HG02943 (cell line): ENCODE measurements around the gene IL18BP.

ENCODE experiments used
- ATAC-seq: cut with Tn5 transposase; IDR thresholded peaks from one replicate; pipeline ENCODE4 v1.9.1; 2021; ENCODE audit warnings: mild to moderate bottlenecking, low read depth, moderate library complexity; ENCODE audit not compliant: unreplicated experiment

IL18BP gene

GRCh38 chr11:72010529-72011233 lies 12.0 kb downstream of the IL18BP start:
- ATAC-seq = no peak

GRCh38 chr11:72012091-72012630 lies 13.5 kb downstream of the IL18BP start:
- ATAC-seq = no peak

DNA sequence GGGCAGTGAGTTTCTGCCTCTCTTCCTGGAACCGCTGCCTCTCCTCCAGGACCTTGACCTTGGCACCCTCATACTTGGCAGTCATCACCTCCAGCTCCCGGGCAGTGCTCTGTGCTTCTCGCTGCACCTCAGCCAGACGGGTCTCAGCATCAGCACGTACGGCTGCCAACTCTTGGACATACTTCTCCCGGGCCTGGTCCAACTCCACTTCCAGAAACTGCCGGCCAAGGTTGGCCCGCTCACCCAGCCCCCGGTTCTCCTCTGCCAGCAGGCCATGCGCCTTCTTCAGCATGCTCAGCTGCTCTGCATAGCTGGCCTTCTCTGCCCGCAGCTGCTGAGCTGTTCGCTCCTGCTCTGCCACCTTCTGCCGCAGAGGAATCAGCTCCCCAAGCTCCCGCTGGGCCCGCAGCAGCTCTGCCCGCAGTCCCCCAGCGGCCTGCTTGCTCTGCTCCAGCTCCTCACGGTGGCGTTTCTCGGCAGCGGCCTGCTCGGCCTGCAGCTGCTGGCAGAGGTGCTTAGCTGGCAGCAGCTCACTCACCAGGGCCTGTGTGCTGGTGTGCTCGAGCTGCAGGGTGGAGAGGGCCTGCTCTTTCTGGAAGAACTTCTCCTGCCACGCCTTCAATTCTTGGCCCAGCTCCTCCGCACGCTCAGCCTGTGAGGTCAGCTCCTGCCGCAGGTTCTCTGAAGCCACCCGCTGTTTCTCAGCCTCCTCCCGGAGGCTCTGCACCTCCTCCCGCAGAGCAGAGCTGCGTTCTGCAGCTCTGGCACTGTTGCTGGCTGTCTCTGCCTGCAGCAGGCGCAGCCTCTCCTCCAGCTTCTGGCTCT lies 14.4 kb downstream of the IL18BP start:
- no peak for ATAC-seq

DNA sequence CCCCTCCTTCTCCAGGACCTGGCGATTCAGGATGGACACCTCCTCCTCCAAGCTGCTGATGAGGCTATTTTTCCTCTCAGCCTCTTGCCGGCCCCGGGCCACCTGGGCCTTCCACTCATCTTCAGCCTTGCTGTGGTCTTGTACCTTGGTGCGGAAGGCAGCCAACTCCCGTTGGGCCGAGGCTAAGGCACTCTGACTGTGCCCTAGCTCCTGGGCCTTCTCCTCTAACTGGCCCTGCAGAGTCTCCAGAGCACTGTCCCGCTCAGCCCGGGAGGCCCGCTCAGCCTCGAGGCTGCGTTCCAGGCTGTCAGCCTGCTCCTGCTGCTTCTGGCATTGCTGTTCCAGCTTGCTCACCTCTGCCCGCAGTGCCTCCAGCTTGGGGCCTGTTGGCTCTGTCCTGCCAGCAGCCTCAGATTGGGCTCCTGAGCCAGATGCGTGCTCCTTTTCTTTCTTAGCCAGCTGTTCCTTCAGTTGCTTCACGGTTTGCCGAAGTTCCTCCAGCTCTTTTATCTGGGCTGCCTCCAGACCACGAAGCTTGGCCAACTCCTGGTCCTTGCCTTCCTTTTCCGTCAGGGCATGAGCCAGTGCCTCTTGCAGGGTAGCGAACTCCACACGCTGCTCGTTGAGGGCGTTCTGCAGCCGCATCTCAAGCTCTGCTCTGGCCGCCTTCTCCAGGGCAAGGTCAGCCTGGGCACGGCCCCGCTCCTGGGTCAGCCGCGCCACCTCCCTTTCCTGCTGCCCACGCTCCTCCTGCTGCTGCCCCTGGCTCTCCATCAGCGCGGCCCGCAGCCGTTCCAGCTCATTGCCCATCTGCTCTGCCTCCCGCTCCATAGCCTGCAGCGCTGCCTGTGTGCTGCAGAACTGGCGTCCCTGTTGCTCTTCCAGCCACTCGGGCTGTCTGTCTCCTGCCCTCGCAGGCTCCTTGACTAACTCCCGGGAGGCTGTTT lies 15.3 kb downstream of the IL18BP start:
- ATAC-seq = no peak

GRCh38 chr11:72014761-72015320 lies 16.1 kb downstream of the IL18BP start:
- no peak for ATAC-seq

GRCh38 chr11:72015511-72016061 lies 16.9 kb downstream of the IL18BP start:
- no peak for ATAC-seq

- no peak for ATAC-seq
These were observed 19.5 kb downstream of the IL18BP start for GRCh38 chr11:72018171-72018570.

DNA sequence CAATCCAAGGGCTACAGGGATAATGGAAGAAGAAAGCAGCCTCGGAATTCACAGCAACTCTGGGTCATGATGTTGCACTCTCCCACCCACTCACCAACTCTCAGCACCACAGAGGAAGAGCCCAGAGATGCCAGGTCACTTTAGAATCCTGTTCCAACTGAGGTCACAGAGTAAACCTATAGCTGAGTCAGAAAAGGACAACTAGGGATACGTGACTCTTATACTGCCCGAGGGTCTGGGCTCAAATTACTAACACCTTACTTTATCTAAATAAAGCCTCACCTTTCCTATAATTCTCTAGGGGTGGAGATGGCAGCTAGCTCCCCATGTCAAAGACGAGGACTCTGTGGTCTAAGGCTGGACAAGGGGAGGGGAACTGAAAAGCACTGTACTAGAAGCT lies 24.6 kb downstream of the IL18BP start:
- ATAC-seq = no peak

DNA sequence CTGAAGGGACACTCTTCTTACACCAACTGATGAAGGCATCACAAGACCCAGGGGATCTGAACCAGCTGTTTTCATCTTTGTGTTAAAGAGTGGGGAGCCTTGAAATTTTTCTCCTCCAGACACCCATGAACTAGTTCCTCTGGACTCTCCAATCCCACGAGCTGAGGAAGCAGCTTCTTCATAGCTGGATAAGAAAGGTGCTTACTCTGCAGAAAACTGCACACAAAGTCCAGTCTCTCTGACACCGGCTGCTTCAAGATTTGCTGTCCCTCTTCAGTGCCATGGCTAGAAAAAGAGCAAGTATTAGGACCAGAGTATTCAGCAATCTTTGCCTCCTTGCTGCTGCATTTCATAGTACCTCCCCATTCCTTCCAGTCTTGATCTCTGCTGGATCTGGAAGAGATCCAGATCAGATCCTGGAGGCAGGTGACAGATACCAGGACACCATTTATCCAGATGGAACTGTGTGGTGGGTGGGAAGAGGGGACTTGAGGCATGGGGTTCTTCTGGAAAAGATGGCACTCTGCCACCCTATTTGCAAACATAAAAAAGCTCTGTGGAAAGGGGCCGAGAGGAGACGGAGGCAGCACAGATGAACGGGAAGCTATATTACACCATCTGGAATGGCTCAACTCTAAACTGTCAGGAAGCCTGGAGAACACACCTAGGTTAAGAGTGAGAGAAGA lies 25.5 kb downstream of the IL18BP start:
- ATAC-seq = no peak

GRCh38 chr11:72026090-72026489 lies 27.4 kb downstream of the IL18BP start:
- no peak for ATAC-seq

DNA sequence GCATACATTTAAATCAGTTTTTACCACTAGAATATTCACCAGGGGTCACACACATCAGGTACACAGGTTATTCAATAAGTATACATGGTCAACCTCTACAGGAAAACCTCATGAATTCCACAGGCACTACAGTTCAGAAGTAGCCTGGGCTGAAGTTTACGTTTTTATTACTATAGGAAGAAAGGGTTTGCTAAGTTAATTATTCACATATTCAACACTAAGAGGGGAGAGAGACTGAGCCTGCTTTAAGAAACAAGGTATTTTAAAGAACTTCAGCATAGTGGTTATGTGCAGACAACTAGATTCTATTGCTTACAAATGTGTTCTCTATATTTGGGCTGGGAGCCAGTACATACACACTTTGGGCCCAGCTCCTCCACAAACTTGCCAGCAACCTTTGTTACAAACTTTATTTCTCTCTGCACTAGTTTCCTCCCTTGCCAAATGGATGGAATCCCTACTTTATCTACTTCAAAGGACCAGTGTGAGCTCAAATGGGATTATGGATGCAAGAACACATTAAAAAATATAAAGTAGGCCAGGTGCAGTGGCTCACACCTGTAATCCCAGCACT lies 31.9 kb downstream of the IL18BP start:
- no peak for ATAC-seq

DNA sequence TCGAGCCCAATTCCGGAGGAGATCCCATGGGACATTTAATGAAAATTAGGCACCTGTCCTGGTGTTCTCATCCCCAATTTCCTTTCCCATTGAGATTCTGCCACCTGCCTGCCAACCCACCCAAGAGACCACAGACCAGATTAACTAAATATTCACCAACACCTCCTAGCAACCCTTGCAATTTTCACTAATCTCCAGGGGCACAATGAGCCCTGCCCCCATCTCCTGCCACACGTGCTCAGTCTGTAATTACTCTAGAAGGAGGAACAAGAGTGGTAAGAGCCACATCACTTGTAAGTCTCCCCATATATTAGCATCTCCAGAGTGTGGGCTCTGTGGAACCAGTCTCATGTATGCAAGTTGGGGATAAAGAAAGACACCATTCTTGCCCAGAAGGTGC lies 38.0 kb downstream of the IL18BP start:
- no peak for ATAC-seq

DNA sequence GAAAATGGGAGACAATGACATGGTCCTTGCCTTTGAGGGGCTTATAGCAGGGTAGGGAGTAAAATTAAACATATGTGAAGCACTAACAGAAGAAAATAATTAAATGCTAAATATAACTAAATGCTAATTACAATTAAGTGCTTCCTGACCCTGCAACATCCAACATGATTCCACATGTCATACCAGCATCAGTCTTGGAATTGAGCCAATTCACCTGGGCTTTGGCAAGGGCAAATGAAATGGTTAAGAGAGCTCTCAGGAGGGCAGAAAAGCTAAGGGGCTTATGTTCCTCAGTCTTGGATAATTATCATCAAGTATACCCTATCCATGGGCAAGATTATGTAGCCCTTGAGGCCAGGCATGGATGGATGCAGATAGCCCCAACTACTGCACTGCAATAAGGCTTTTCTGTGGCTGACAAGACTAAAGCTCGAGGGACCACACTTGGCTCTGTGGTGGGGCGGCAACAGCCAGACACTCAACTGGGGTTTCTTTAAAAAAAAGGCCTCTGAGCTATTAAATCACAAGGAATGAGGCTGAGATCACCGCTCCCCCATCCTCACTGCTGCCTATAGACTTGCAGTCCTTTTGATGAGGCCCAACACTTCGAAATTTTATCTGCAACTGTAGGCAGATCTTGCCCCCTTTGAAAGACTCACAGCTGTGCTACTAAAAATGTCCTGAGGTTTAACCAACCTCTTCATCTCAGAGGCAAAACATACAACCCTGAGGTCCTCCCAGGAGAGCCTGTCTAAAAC lies 39.0 kb downstream of the IL18BP start:
- no peak for ATAC-seq

GRCh38 chr11:72038491-72038890 lies 39.8 kb downstream of the IL18BP start:
- ATAC-seq = no peak

DNA sequence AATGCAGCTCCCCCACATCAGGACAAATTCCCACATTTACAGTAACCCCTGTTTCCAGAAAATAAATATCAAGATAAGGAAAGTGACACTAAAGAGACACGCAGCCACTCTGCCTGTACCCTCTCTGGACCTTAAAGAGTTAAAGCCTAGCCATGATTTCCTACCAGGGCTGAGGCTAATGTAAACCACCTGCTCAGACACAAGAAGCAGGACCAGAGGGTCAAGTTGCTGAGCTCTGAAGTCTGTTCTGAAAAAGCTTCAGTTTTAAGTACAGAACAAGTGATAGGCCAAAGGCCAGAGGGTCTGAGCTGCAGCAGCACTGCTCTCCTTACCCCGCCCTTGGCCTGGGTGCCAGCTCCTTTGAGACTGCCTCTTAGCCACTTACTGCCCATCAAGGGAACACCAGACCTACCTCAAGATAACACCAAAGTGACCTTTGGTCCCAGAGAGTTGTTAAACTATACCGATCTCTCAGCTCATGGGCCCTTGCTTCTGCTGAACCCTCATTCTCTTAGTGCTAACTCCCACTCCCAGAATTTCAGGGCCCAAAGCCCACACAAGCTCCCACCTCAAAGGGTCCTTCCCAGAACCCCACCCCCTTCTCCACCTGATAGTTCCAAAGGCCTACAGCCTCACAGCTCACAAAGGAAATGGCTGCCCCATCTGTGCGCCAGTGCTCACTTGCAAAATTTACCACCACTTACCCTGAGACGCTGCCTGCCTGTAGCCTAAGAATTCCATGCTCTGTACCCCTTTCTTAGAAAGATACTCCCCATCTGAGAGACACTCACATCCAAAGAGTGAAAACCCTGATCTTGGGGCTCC lies 40.5 kb downstream of the IL18BP start:
- ATAC-seq = no peak

DNA sequence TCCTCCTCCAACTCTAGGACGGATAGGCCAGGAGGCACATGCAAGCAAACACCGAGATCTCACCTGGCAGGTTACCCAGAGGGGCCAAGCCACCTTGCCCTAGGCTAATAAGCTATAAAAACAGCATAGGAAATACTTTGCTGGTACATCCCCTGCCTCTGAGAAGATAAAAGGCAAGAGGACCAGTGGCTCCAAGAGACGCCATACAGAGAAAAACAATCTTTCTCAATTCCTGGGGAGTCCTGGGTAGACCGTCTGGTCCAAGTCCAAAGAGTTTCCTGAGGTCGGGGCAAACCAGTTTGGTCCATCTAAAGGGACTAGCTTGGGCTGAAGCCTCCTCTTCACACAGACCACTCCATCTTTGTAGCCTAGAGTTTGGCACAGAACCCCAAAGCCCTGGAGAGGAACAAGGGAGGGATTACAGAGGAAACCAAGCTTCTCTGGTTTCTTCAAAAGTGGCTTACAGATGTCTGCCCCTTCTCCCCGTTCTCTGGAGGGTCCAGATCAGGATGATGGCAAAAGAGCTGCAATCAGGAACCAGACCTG lies 41.2 kb downstream of the IL18BP start:
- no peak for ATAC-seq
